HuH-7 (cell line): Measurements from ENCODE around the gene UBE2I.

ENCODE experiments used
- DNase-seq: peaks from one replicate; pipeline ENCODE4 v3.0.0; 2011; ENCODE audit warnings: low spot score

UBE2I gene

DNA sequence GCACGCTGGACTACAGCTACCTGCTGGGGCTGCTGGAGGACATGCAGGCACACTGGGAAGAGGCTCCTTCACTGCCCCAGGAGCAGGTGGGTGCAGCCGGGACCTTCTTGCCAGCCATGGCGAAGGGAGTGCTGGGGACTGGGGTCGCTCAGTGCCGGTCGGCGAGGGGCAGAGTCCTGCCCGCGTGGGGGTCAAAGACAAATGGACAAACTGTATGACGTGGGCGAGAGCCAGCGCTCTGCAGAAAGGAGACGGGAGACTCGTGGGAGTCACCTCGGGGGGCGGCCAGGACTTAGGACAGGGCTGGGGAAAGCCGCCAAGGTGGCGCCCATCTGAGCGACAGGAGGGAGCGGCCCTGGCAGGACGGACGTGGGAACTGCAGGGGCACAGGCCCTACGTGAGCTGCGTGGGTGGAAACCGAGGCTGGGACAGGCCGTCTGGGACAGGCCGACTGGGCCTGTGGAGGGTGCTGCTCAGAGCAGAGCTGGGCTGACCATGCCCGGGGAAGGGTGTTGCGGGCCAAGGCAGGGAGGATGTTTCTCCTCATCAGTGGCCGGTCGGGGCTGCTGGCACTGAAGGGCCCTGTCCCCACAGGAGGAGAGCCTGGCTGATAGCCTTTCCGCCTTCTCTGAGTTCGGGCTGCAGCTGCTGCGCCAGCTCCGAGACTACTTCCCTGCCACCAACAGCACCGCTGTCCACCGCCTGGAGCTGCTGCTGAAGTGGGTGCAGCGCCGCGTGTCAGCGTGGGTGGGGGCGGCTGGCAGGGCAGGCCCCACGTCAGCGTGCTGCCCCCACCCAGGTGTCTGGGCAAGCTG lies 34.2 kb downstream of the UBE2I start:
- DNase-seq: no peak

DNA sequence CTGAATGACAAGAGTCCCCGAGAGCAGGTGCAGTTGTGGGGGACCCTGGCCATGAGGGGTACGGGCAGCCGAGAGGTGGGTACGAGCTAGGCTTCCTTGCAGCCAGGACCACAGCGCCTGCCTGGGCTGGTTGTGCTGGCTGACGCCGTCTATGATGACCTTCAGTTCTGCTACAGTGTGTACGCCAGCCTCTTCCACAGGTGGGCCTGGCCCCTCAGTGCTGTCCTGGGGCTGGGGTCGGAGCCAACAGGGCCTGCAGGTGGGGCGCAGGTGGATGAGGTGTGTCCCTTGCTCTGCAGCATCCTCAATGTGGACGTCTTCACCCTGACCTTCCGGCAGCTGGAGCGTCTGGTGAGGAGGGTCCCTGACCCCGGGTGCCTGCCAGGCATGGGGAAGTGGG lies 35.1 kb downstream of the UBE2I start:
- no peak for DNase-seq

DNA sequence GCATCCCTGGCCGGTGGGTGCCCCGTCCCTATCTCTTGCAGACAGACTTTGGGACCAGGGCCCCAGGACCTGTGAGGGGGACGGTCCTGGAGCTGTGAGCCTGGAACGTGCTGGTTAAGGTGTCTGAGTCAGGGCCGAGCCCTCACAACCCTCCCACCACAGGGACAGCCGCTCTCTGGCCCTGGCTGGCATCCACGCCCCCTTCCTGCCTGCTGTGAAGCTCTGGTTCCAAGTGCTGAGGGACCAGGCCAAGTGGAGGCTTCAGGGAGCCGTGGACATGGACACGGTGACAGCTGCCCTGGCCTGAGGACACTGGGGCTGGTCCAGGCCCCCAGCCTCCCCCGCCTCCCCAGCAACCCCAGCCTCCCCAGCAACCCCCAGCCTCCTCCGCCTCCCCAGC lies 35.7 kb downstream of the UBE2I start:
- DNase-seq: no peak

DNA sequence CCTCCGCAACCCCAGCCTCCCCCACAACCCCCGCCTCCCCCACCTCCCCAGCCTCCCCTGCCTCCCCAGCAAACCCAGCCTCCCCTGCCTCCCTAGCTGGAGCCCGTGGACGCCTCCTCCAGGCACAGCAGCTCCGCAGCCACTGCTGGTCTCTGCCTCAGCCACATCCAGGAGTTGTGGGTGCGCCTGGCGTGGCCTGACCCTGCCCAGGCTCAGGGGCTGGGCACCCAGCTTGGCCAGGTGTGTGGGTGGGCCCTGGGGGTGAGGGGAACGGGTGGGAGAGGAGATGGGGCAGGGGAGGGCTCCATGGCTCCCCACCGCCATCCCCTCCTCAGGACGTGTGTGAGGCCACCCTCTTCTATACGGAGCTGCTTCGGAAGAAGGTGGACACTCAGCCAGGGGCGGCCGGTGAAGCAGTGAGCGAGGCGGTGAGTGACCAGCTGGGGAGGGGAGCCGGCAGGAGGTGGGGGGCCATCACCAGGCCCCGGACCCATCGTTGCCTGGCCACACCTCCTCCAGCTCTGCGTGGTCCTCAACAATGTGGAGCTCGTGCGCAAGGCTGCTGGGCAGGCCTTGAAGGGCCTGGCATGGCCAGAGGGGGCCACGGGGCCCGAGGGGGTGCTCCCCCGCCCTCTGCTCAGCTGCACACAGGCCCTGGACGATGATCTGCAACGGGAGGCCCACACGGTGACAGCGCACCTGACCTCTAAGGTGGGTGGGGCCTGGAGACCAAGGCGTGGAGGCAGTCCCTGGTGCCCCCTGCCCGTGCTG lies 36.4 kb downstream of the UBE2I start:
- DNase-seq: no peak

DNA sequence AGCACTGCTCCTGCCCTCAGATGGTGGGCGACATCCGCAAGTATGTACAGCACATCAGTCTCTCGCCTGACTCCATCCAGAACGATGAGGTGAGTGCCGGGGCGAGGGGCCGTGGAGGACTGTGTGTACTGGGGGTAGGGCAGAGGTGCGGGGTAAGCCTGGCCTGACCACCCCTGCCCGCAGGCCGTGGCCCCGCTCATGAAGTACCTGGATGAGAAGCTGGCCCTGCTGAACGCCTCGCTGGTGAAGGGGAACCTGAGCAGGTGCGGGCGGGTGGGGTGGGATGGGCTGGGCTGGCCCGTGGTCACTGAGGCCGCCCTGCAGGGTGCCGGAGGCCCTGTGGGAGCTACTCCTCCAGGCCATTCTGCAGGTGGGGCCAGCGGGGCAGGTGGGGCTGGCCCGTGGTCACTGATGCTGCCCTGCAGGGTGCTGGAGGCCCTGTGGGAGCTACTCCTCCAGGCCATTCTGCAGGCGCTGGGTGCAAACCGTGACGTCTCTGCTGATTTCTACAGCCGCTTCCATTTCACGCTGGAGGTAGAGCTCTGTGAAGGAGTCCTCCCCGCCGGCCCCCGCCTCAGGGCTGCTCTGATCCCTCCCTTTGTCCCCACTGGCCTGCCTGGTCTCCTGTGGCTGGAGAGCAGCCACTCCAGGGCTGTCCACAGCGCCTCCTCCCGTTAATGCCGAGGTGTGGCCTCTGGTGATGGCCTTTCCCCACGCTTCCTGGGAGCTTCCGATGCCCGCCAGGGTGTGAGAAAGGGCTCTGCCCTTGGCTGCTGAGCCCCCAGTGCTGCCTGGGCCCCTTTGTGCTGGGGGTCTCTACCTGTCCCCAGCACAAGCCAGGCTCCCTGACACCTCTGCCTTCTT lies 37.2 kb downstream of the UBE2I start:
- no peak for DNase-seq

DNA sequence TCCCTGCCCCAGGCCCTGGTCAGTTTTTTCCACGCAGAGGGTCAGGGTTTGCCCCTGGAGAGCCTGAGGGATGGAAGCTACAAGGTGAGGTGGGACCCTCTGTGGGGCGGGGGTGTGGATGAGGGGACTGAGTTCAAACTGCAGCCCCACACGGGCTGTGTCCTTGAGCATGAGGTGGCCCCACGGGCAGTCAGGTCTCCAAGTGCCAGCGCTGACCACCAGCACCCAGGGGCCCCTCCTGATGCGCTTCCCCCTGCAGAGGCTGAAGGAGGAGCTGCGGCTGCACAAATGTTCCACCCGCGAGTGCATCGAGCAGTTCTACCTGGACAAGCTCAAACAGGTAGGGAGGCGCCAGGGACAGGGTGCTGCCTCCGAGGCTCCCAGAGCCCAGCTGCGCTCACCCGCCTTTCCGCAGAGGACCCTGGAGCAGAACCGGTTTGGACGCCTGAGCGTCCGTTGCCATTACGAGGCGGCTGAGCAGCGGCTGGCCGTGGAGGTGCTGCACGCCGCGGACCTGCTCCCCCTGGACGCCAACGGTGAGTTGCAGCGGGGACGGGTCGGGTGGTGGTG lies 37.9 kb downstream of the UBE2I start:
- DNase-seq: no peak

DNA sequence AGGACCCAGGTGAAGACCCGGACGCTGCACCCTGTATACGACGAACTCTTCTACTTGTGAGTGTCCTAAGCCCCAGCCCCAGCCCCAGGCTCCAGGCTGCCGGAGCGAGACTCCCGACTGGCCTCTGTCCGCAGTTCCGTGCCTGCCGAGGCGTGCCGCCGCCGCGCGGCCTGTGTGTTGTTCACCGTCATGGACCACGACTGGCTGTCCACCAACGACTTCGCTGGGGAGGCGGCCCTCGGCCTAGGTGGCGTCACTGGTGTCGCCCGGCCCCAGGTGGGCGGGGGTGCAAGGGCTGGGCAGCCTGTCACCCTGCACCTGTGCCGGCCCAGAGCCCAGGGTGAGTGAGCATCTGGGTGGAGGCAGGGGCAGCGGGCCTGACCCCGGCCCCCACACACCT lies 38.5 kb downstream of the UBE2I start:
- DNase-seq: no peak

DNA sequence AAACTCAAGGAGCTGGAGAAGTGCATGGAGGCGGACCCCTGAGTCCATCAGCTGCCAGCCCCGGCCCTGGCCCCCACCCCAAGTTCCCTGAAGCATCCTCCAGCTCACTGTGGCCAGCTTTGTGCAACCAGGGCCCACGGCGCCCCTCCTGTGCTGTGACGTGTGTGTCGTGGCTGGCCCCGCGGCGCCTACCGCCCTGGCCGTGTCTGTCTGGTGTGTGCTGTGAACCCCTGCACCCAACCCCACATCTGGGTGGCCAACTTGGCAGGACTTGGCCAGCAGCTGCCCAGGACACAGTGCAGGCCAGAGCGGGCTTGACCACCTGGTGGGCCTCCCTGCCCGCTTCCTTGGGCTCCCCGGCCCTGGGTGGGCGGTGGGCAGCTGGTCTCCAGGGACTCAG lies 39.0 kb downstream of the UBE2I start:
- DNase-seq: no peak

DNA sequence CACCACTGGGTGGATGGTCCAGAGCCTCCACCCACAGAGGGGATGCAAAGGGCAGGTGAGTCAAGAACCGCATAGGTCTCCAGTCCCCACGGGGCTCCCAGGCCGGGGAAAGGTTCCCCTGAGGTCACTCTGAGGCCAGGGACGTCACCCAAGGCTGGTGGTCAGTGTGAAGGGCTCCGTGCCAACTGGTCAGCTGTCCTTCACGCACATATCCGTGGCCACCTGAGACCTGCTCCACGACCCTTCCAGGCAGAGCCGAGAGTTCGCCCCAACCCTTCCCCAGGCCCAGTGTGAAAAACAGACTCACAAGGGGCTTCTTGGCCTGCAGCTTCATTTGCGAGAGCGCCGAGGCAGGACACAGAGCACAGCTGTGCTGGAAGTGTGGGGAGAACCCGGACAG lies 39.5 kb downstream of the UBE2I start:
- no peak for DNase-seq

DNA sequence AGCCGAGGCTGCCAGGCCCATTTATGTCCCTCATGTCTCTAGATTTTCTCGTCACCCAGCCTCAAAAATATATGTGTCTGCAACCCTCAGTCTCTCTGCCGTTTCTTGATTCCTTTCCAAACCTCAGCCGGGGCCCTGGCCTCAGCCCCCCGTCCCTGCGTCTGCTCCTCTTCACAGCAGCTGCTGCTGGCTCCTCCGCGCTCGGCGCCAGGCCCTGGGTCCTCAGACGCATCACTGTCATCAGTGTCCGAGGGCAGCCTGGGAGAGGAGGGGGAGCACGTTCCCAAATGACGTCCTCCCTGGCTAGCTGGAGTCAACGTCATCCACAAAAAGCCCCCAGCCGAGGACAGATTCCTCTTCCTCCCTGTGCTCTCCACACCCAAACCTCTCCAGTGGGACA lies 39.9 kb downstream of the UBE2I start:
- DNase-seq: no peak

DNA sequence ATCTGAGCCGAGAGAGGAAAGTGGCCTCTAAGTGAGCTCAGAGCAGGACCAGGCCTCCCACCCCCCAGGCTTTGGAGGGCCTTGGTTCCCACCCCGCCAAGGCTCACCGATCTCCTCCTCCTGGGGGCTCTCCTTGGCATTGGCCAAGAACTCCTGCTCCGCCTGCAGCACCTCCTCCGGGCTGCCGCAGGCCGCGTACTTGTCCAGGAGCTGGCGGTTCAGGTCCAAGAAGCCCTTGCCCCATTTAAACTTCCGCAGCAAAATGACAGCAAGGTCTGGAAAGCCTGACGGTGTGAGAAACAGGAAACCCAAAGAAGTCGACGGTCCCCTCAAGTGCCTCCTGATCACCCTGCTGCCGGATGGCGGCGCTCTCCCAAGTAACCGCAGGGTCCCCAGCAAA lies 40.5 kb downstream of the UBE2I start:
- DNase-seq: no peak

DNA sequence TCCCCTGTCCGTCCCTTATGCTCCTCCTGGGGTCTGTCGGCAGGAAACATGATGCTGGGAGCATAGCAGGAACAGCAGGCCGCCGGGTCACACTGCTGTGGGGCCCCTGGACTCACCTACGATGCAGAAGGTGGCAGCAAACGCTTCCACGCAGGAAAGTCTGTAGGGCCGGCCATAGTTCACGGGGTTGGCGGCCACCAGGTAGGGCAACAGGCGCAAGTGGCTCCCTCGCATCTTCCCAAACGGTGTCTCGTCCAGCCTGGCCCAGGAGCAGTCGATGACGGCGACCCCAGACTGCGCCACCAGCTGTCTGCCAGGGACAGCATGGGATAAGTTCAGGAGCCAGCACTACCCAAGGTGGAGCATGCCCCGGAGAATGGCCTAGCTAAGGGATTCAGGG lies 41.3 kb downstream of the UBE2I start:
- no peak for DNase-seq

DNA sequence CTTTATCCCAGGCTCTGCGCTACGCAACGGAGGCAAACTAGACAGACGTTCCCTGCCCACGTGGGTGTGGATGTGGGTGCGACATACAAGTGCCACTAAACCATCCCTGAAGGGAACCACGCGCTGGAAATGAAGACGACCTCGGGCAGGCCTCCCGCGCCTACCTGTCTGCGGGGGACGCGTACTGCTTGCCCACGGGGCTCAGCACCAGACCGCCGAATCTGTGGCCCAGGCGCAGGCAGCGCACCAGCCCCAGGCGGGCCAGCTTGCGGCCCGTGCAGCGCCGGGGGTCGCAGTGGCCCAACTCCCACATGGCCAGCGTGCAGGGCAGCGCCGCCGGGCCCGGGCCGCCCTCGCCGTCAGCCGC lies 41.8 kb downstream of the UBE2I start:
- no peak for DNase-seq

DNA sequence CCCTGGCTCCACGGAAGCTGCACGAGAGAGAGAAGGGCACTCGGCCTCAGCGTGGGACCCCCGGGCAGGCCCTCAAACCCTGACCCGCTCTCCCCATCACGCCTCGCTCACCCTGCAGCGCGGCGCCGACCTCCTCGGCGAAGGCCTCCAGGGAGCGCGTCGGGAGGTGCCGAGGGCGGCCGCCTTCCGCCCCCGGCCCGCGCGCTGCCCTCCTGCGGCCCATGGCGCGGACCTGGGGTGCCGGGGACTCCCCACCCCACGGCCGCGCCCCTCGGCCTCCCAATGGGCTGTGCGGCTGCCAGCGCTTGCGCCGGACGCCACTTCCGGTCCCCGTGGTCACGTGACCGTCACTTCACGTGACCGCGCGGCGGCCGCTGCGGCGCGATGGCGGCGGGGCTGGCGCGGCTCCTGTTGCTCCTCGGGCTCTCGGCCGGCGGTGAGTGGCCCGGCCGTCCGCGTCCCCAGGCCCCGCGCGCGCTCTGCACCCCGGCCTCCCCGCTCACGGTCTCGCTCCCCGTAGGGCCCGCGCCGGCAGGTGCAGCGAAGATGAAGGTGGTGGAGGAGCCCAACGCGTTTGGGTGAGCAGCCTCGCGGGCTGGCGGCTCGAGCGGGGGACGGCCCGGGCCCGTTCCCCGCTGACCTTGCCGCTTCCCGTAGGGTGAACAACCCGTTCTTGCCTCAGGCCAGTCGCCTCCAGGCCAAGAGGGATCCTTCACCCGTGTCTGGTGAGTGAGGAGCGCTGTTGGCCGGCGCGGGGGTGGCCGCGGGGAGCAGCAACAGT lies 42.3 kb downstream of the UBE2I start, which contains the start of the genes GNPTG and TSR3:
Gene GNPTG (plus strand): TSS at position 350 of the 781 bp plus-strand sequence. CDS start 35 bp downstream, at position 385.
Gene TSR3 (minus strand): TSS at position 297 of the 781 bp plus-strand sequence. CDS start 74 bp downstream, at position 223.
- peak; percentile 67 for DNase-seq

DNA sequence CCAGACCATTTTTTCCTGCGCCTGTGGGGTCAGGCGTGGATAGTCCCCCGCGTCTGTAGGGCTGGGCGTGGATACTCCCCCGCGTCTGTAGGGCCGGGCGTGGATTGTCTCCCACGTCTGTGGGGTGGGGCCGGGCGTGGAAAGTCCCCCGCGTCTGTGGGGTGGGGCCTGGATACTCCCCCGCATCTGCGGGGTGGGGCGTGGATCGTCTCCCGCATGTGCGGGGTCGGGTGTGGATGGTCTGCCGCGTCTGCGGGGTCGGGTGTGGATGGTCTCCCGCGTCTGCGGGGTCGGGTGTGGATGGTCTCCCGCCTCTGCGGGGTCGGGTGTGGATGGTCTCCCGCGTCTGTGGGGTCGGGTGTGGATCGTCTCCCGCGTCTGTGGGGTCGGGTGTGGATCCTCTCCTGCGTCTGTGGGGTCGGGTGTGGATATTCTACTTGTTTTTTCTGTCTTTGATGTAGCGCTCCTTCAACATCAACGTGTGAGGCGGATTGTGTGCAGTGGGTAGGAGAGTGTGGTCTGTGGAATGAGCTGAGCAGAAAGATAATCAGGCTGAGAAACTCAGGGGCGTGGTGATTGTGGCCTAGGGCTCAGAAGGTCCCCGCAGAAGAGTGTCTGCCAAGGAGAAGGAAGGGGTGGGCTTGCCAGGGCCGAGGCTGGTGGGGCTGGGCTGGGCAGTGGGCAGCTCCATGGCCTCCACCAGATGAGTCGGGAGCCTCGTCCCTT lies 45.5 kb downstream of the UBE2I start:
- DNase-seq: no peak

DNA sequence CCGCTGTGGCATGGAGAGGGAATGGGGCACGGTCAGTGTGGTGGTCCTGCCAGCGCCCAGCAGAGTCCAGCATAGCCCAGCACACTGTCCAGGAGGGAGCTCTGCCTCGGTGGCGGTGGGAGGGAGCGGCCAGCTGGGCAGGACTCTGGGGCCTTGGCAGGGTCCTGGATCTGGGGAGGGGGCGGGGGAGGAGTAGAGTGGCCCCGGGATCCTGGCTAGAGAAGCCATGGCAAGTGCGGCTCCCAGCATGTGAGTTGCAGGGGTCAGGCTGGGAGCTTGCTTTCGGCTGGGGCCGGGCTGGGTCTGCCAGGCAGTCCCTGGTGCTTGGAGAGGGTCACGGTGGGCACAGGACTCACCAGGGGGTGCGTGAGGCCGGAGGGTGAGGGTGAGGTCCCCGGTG lies 46.2 kb downstream of the UBE2I start:
- no peak for DNase-seq

DNA sequence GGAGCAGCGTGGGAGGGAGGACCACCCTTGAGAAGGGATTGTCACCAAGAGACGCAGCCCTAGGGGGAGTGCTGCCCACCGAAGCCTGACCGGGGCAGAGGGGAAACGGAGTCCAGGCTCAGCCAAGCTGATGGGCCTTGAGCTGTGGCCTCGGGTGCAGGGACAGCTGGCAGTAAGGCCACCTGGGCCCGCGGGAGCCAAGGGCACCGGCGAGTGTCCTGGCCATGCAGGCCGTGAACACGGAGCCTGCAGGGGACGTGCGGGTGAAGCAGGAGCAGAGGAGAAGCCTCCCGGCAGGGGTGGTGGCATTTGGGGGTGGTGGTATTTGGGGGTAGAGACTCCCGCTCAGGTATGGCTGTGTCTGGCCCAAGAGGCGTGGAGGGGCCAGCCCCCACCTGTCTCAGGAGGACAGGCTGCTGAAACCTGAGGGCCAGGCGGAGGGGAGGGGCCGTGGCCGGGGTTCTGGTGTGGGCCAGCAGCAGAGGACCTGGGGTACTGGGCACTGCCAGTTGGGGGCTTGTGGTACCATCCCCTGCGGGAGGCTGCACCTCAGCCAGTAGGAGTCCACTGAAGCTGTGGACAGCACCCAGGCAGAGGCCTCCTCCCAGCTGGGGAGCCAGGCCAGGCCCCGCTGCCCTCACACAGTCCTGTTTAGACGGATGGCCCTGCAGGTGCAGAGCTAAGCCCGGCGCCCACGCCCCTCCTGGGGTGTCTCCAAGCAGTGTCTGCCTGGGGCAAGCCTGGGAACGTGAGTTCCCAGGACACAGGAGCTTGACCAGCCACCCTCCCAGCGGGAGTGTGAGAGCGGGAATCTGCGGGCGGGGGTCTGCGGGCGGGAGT lies 46.8 kb downstream of the UBE2I start:
- no peak for DNase-seq

DNA sequence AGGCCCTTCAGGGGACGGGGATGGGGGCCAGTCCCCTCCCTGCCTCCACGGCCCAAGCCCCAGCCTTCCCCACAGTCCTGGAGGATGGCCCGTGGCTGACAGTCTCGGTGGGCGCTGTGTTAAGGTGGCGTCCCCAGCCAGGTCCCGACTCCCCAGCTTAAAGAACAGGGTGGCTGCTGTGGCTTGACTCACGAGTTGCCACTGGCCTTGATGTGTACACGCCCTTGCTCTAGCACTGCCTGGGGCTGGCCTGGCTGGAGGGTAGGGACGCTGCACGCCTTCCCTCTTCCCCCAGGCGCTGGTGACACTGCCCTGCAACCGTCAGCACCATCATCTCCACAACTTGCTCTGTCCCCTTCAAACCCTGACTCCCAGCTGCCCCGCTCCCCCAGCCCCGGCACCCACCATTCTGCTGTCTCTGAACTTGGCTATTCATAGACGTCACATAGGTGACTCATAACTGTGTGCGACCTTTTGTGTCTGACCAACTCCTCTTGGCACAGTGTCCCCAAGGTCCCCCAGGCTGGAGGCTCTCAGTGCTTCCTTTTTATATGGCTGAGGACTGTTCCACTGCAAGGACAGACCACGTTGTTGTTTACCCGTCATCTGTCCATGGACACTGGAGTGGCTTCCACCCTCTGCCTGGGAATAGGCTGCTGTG lies 48.6 kb downstream of the UBE2I start:
- no peak for DNase-seq
